PC-3 (cell line): ENCODE measurements around the gene RIOK2.

Experiments
- EZH2 ChIP-seq: fragments of 300-600 bp; sonication (generic); IDR thresholded peaks from one replicate; pipeline ENCODE4 v1.6.1; 2017; ENCODE audit warnings: antibody characterized with exemption, mild to moderate bottlenecking, low read length; ENCODE audit not compliant: unreplicated experiment
- EZH2phosphoT487 ChIP-seq: fragments of 300-600 bp; sonication (generic); IDR thresholded peaks from 2 replicates; pipeline ENCODE4 v1.6.1; 2018; ENCODE audit warnings: mild to moderate bottlenecking, antibody characterized with exemption, low read length, borderline replicate concordance
- TF ChIP-seq, protein P1 (sequence below): fragments of 300-600 bp; sonication (generic); conservative IDR thresholded peaks from 2 replicates; pipeline ENCODE4 v1.5.1; 2017; ENCODE audit warnings: antibody characterized with exemption, low read depth, mild to moderate bottlenecking, low read length

DNA sequence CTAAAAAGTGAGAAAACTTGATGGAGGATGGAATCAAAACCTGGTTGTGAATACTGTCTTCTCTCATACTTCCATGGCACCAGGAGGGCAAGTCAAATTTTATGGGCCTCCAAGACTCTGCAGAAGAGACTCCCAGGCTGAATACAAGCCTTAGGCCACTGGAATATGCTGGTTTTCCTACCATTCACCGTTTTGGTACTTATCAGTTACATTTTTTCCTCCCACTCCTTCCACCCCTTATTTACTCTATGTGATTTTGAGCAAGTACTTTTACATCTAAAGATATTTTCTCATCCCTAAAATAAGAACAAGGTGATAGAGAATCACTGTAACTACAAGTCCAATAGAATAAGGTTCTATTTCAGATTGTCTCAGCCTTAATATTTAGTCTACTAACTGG, 32.6 kb downstream of the RIOK2 start:
- TF ChIP-seq, protein P1, sequence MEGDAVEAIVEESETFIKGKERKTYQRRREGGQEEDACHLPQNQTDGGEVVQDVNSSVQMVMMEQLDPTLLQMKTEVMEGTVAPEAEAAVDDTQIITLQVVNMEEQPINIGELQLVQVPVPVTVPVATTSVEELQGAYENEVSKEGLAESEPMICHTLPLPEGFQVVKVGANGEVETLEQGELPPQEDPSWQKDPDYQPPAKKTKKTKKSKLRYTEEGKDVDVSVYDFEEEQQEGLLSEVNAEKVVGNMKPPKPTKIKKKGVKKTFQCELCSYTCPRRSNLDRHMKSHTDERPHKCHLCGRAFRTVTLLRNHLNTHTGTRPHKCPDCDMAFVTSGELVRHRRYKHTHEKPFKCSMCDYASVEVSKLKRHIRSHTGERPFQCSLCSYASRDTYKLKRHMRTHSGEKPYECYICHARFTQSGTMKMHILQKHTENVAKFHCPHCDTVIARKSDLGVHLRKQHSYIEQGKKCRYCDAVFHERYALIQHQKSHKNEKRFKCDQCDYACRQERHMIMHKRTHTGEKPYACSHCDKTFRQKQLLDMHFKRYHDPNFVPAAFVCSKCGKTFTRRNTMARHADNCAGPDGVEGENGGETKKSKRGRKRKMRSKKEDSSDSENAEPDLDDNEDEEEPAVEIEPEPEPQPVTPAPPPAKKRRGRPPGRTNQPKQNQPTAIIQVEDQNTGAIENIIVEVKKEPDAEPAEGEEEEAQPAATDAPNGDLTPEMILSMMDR, result no peak
- TF ChIP-seq EZH2 (no peak), EZH2phosphoT487 (no peak)
